Chondrocyte (in vitro differentiated cells): ENCODE results near the gene C1orf35. TPM values are rescaled to one million over a fixed set of nuclear protein-coding genes. Genes with fewer than 3 reads are reported as not detected.

Experiments used
- DNase-seq: peaks from one replicate; pipeline ENCODE4 v3.0.0; 2021; ENCODE audit warnings: mixed read lengths, low spot score
- H3K27ac Mint-ChIP-seq: one replicate; pipeline ENCODE4 v1.8.0; 2021; ENCODE audit warnings: mild to moderate bottlenecking, moderate library complexity, mixed read lengths; ENCODE audit not compliant: unreplicated experiment
- H3K27me3 Mint-ChIP-seq: 2 replicates; pipeline ENCODE4 v1.8.0; 2021; ENCODE audit warnings: low read depth, mixed read lengths
- H3K36me3 Mint-ChIP-seq: 2 replicates; pipeline ENCODE4 v1.8.0; 2021; ENCODE audit warnings: low read depth, mixed read lengths
- H3K4me1 Mint-ChIP-seq: 2 replicates; pipeline ENCODE4 v1.8.0; 2021; ENCODE audit warnings: low read depth, mild to moderate bottlenecking, mixed read lengths
- H3K4me3 Mint-ChIP-seq: one replicate; pipeline ENCODE4 v1.8.0; 2021; ENCODE audit warnings: mild to moderate bottlenecking, moderate library complexity, mixed read lengths; ENCODE audit not compliant: unreplicated experiment
- H3K9me3 Mint-ChIP-seq: 2 replicates; pipeline ENCODE4 v1.8.0; 2021; ENCODE audit warnings: low read depth, mixed read lengths
- CTCF ChIP-seq: fragments of 200-600 bp; sonication (generic); IDR thresholded peaks from 2 replicates; pipeline ENCODE4 v1.5.0; 2021; ENCODE audit warnings: antibody characterized with exemption, mild to moderate bottlenecking, moderate library complexity
- total RNA-seq: library from RNA; stranded (reverse); gene quantifications from 3 replicates; pipeline ENCODE4 v1.2.1, GENCODE V29; 2021

Gene C1orf35
- total RNA-seq, 1 donor from 2014 or later = 13.3 TPM

GRCh38 chr1:228147768-228148167, 44.6 kb upstream of the C1orf35 start:
- no peak for DNase-seq
- no peak for TF ChIP-seq CTCF
- H3K36me3 Mint-ChIP-seq = no peaks in the 10 kb centered on the region
- no peaks in the 10 kb centered on the region for H3K27me3 Mint-ChIP-seq
- no peak overlapping the region for H3K27ac Mint-ChIP-seq
- no peak overlapping the region for H3K4me3 Mint-ChIP-seq
- H3K9me3 Mint-ChIP-seq = no peaks in the 10 kb centered on the region
- peaks cover 12% of the 10 kb centered on the region for H3K4me1 Mint-ChIP-seq

- H3K9me3 Mint-ChIP-seq = no peaks in the 10 kb centered on the region
- no peak overlapping the region for H3K27ac Mint-ChIP-seq
- no peaks in the 10 kb centered on the region for H3K27me3 Mint-ChIP-seq
- DNase-seq = no peak
- H3K4me3 Mint-ChIP-seq = no peak overlapping the region
- no peak for TF ChIP-seq CTCF
- H3K36me3 Mint-ChIP-seq = no peaks in the 10 kb centered on the region
- H3K4me1 Mint-ChIP-seq = peaks cover 18% of the 10 kb centered on the region
These were observed 44.1 kb upstream of the C1orf35 start for GRCh38 chr1:228147151-228147693.

GRCh38 chr1:228146417-228147150, 43.5 kb upstream of the C1orf35 start:
- no peak for TF ChIP-seq CTCF
- H3K36me3 Mint-ChIP-seq = no peaks in the 10 kb centered on the region
- H3K4me3 Mint-ChIP-seq = no peak overlapping the region
- peaks cover 24% of the 10 kb centered on the region for H3K4me1 Mint-ChIP-seq
- DNase-seq = no peak
- no peak overlapping the region for H3K27ac Mint-ChIP-seq
- H3K27me3 Mint-ChIP-seq = no peaks in the 10 kb centered on the region
- H3K9me3 Mint-ChIP-seq = no peaks in the 10 kb centered on the region

GRCh38 chr1:228145463-228146416, 42.6 kb upstream of the C1orf35 start:
- Mint-ChIP-seq H3K4me1 (peaks cover 32% of the 10 kb centered on the region), H3K27ac (no peak overlapping the region), H3K27me3 (no peaks in the 10 kb centered on the region), H3K9me3 (no peaks in the 10 kb centered on the region), H3K36me3 (no peaks in the 10 kb centered on the region), H3K4me3 (no peak overlapping the region)
- peak; percentile 92 for DNase-seq
- TF ChIP-seq CTCF = no peak

- no peaks in the 10 kb centered on the region for H3K27me3 Mint-ChIP-seq
- TF ChIP-seq CTCF = no peak
- H3K4me3 Mint-ChIP-seq = no peak overlapping the region
- H3K27ac Mint-ChIP-seq = no peak overlapping the region
- no peaks in the 10 kb centered on the region for H3K36me3 Mint-ChIP-seq
- DNase-seq = no peak
- H3K9me3 Mint-ChIP-seq = no peaks in the 10 kb centered on the region
- H3K4me1 Mint-ChIP-seq = peaks cover 32% of the 10 kb centered on the region
These were observed 41.8 kb upstream of the C1orf35 start for GRCh38 chr1:228144993-228145343.
